HG03060 (cell line): ENCODE data around the gene JAKMIP2.
"Not testable (repeated sequence)": the region's sequence is repeated elsewhere in the genome, so short reads cannot be mapped to it uniquely, and the experiment has no call there.

Experiments used
- ATAC-seq: cut with Tn5 transposase; IDR thresholded peaks from one replicate; pipeline ENCODE4 v1.9.1; 2021; ENCODE audit warnings: low read depth, moderate number of reproducible peaks; ENCODE audit not compliant: unreplicated experiment

JAKMIP2 gene

GRCh38 chr5:147564124-147564486, 218.4 kb downstream of the JAKMIP2 start:
- ATAC-seq, result no peak

GRCh38 chr5:147563466-147564123, 218.9 kb downstream of the JAKMIP2 start:
- no peak for ATAC-seq

GRCh38 chr5:147561435-147561834, 221.1 kb downstream of the JAKMIP2 start:
- no peak for ATAC-seq

GRCh38 chr5:147560718-147561331, 221.7 kb downstream of the JAKMIP2 start:
- no peak for ATAC-seq

GRCh38 chr5:147559749-147560148, 222.8 kb downstream of the JAKMIP2 start:
- no peak for ATAC-seq

GRCh38 chr5:147558826-147559225, 223.7 kb downstream of the JAKMIP2 start:
- peak; percentile 77 for ATAC-seq

GRCh38 chr5:147557876-147558745, 224.4 kb downstream of the JAKMIP2 start:
- no peak for ATAC-seq

GRCh38 chr5:147555176-147555575, 227.4 kb downstream of the JAKMIP2 start:
- ATAC-seq, result no peak

- ATAC-seq, result no peak
Measured at GRCh38 chr5:147554261-147554817, 228.2 kb downstream of the JAKMIP2 start.

- ATAC-seq, result not testable (repeated sequence)
Measured at GRCh38 chr5:147553817-147554216, 228.7 kb downstream of the JAKMIP2 start.

- no peak for ATAC-seq
Measured at GRCh38 chr5:147552897-147553296, 229.6 kb downstream of the JAKMIP2 start.

GRCh38 chr5:147551677-147552076, 230.9 kb downstream of the JAKMIP2 start:
- ATAC-seq, result no peak

- no peak for ATAC-seq
Measured at GRCh38 chr5:147547730-147548129, 234.8 kb downstream of the JAKMIP2 start.

- ATAC-seq, result no peak
Measured at GRCh38 chr5:147544556-147544955, 238.0 kb downstream of the JAKMIP2 start.

GRCh38 chr5:147539053-147539452, 243.5 kb downstream of the JAKMIP2 start:
- no peak for ATAC-seq

GRCh38 chr5:147538236-147538635, 244.3 kb downstream of the JAKMIP2 start:
- ATAC-seq, result no peak
